GM19324 (cell line): ENCODE data around the gene GAA.

Source experiments
- ATAC-seq: cut with Tn5 transposase; IDR thresholded peaks from one replicate; pipeline ENCODE4 v1.9.1; 2021; ENCODE audit warnings: mild to moderate bottlenecking, moderate library complexity; ENCODE audit not compliant: unreplicated experiment, low FRiP score

Gene GAA

GRCh38 chr17:80115159-80115558, 13.8 kb downstream of the GAA start:
- no peak for ATAC-seq

GRCh38 chr17:80116276-80116920, 15.0 kb downstream of the GAA start:
- ATAC-seq = no peak

GRCh38 chr17:80116921-80117380, 15.6 kb downstream of the GAA start:
- ATAC-seq = no peak

GRCh38 chr17:80117491-80118401, 16.4 kb downstream of the GAA start:
- ATAC-seq = no peak

- ATAC-seq = no peak
Observed at GRCh38 chr17:80118601-80119270, 17.4 kb downstream of the GAA start.

- no peak for ATAC-seq
Observed at GRCh38 chr17:80119271-80119791, 17.9 kb downstream of the GAA start.

- ATAC-seq = no peak
Observed at GRCh38 chr17:80119839-80120238, 18.5 kb downstream of the GAA start.

GRCh38 chr17:80122026-80122575, 20.7 kb downstream of the GAA start:
- ATAC-seq = no peak

- ATAC-seq = no peak
Observed at GRCh38 chr17:80122926-80123505, 21.6 kb downstream of the GAA start.

GRCh38 chr17:80123791-80124190, 22.4 kb downstream of the GAA start:
- no peak for ATAC-seq

GRCh38 chr17:80124351-80124981, 23.1 kb downstream of the GAA start:
- no peak for ATAC-seq

- no peak for ATAC-seq
Observed at GRCh38 chr17:80125656-80126448, 24.5 kb downstream of the GAA start.

GRCh38 chr17:80126449-80126715, 25.0 kb downstream of the GAA start:
- ATAC-seq = no peak

- ATAC-seq = no peak
Observed at GRCh38 chr17:80129006-80129565, 27.7 kb downstream of the GAA start.

GRCh38 chr17:80130992-80131391, 29.6 kb downstream of the GAA start:
- ATAC-seq = no peak

- ATAC-seq = no peak
Observed at GRCh38 chr17:80132906-80133625, 31.7 kb downstream of the GAA start.

GRCh38 chr17:80133626-80133970, 32.2 kb downstream of the GAA start:
- ATAC-seq = no peak

- ATAC-seq = no peak
Observed at GRCh38 chr17:80137131-80137530, 35.8 kb downstream of the GAA start.
